ENCODE results near the gene CD24.
"Not testable (repeated sequence)": the region's sequence is repeated elsewhere in the genome, so short reads cannot be mapped to it uniquely, and the experiment has no call there.

CD24 gene, protein sequence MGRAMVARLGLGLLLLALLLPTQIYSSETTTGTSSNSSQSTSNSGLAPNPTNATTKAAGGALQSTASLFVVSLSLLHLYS

DNA sequence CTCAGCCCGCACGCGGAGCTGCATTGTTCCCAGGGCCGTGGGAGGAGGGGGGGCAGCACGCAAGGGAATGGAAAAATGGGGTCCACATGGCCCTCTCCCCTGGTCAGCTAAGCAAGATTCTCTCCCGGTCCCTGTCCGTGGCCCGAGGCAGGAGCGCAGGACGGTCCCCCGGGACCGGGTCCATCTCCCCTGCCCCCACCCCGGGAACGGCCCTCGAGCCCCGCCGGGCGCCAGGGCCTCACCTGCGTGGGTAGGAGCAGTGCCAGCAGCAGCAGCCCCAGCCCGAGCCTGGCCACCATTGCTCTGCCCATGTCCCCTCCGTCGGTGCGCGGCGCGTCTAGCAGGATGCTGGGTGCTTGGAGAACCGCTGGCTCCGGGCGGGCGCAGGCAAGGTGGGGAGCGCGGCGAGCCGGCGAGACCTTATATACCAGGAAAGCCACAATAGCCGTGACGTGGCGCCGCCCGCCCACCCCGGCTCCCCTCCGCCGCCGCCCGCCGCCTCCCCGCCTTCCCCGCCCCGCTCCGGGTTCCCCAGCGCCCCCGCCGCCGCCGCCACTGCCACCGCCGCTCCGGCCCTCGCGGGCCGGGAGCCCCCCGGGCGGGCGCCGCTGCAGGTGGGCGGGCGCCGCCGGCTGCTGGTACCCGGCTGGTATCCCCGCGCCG, at the start of gene CD24:
Gene CD24 (minus strand): TSS at position 394 of the 663 bp plus-strand sequence. CDS start 83 bp downstream, at position 311.
- TF ChIP-seq, protein P1, sequence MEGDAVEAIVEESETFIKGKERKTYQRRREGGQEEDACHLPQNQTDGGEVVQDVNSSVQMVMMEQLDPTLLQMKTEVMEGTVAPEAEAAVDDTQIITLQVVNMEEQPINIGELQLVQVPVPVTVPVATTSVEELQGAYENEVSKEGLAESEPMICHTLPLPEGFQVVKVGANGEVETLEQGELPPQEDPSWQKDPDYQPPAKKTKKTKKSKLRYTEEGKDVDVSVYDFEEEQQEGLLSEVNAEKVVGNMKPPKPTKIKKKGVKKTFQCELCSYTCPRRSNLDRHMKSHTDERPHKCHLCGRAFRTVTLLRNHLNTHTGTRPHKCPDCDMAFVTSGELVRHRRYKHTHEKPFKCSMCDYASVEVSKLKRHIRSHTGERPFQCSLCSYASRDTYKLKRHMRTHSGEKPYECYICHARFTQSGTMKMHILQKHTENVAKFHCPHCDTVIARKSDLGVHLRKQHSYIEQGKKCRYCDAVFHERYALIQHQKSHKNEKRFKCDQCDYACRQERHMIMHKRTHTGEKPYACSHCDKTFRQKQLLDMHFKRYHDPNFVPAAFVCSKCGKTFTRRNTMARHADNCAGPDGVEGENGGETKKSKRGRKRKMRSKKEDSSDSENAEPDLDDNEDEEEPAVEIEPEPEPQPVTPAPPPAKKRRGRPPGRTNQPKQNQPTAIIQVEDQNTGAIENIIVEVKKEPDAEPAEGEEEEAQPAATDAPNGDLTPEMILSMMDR (conservative IDR thresholded peaks at IDR 0.05): no peak
- peak within 1 kb of the TSS; percentile 93 for H3K27ac ChIP-seq

DNA sequence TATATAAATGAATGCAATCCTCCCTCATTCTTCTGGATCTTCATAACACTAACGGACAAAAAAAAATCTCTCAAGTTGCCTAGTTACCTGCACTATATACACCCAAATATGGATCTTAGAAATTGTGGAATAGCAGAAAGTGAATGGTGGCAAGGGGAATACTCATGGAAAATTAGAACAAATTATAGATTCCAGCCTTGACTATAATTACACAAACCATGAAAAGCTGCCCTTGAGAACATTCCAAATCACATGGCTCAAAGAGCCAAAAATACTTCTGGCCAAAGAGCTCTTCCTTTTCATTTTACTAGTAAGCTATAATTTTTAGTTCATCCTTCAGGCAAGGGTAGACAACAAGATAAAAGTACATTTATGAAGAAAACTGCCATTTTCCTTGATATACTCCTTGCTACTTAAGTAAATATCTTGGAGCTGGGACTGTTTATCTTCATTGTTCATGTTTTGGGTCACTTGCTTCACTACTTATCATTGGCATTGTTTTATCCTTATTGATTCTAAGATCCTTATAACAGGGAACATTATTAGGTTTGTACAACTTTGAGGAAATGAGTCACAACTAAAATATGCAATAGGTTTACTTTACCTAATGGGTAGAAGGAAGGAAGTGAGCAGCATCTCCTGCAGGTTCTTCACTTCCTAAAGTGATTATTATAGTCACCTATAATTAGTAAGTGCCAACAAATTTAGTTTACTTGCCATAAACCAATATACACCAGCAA, 47.1 kb upstream of the CD24 start:
- peak overlapping the region; percentile 35; the same call in 1 of the 2 replicates for H3K27ac ChIP-seq
- TF ChIP-seq, protein P1 (conservative IDR thresholded peaks at IDR 0.05): no peak

DNA sequence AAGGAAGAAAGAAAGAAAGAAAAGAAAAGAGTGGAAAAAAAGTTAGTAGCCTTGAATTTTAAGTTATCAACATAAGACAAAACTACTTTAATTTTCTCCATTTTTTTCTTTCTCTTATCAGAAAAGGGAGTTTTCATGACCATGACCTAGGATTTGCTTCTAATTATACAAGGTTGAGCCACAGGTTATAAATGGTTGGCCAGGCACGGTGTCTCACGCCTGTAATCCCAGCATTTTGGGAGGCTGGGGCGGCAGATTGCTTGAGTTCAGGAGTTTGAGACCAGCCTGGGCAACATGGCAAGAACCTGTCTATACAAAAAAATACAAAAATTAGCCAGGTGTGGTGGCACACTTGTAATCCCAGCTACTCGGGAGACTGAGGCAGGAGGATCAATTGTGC, 45.7 kb upstream of the CD24 start:
- TF ChIP-seq, protein P1 (conservative IDR thresholded peaks at IDR 0.05): no peak
- no peak overlapping the region for H3K27ac ChIP-seq

DNA sequence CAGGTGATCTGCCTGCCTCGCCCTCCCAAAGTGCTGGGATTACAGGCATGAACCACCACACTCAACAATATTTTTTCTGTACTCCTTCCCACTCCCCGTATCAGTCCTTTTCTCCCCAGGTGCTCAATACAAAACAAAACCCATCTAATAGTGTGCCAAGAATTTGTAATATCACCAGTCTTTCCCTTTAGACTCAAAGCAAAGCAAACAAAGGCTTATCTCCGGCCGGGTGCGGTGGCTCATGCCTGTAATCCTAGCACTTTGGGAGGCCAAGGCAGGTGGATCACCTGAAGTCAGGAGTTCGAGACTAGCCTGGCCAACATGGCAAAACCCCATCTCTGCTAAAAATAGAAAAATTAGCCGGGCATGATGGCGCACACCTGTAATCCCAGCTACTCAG, 45.1 kb upstream of the CD24 start:
- not testable (repeated sequence) for H3K27ac ChIP-seq

DNA sequence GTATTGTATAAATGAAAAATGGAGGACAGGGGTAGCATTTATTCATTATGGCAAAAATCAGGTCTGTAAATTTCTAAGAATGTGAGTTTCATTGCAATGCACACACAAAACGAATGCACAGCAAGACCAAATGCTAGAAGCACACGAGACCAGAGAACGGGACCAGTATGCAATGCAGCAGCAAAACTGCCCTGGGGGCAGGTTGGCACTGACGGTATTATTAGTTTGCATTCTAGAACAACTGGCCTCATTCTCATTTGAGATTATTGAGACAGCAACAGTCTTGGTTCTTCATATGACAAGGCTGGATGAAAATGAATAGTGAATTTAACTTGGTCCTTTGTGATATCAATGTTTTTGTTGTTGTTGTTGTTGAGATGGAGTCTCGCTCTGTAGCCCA, 44.5 kb upstream of the CD24 start:
- TF ChIP-seq, protein P1 (conservative IDR thresholded peaks at IDR 0.05): no peak
- no peak overlapping the region for H3K27ac ChIP-seq

DNA sequence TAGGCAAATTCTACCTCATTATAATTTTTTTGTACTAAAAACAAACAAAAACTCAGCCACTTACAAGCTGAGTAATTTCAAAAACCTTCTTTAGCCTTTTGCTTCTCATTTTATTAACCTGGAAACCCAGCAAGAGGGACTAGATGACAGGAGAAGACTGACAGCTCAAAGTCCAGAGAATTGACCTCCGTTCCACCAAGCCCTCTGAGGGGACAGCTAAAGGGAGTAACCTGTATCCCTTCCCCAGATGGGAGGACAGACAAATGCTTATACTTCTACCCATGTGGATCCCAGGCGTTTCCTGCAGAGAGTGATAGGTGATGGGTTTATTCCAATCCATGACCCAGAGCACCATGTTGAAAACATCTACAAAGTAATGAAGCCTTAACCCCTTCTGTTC, 35.0 kb upstream of the CD24 start:
- no peak overlapping the region for H3K27ac ChIP-seq
- TF ChIP-seq, protein P1 (conservative IDR thresholded peaks at IDR 0.05): no peak

DNA sequence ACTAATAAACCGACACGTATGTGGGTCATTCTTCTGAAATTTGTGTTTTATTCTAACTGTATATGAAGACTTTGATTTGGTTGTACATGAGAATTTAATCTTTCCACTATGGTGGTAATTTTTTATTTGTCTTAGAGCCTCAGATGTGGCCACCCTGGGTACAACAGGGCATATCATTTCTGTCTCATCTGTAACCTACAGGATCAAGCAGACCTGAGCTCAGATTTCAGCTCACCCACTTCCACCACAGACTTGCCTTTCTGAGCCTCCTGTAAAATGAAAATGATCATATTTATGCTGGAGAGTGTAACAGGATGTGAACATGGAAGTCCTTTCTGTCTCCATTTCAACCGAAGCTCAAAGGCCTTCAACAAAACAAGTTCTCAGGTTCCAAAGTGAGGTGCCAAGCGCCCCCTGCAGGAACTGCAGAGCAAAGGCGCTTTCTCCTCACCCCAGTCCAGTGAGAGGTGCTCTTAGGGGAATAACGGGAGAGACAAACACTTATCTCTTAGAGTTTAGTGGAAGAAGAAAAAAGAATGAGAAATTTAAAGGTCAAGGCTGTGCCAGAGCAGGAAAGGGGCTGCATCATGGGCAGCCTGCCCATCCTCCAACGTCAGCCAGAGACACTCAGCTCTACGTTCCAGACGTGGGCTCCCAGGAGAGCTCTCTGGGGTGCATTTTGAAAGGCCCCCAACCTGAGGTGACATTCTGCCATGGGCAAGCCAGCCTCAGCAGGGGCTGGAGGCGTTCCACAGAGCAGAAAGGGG, 23.0 kb upstream of the CD24 start:
- H3K27ac ChIP-seq: no peak overlapping the region
- TF ChIP-seq, protein P1 (conservative IDR thresholded peaks at IDR 0.05): peak; percentile 83
